Adipocyte (in vitro differentiated cells): ENCODE data around the gene VPS45.

Experiments used
- DNase-seq: peaks from one replicate; pipeline ENCODE4 v3.0.0-alpha.2; 2015; ENCODE audit warnings: low read depth
- H3K27me3 ChIP-seq: replicated peaks from 2 replicates; pipeline ENCODE4 v1.7.0; 2013; ENCODE audit warnings: mild to moderate bottlenecking, low read length, moderate library complexity; ENCODE audit not compliant: control insufficient read depth, insufficient read depth
- H3K36me3 ChIP-seq: 2 replicates; pipeline ENCODE4 v1.7.0; 2013; ENCODE audit warnings: low read length, mild to moderate bottlenecking, moderate library complexity; ENCODE audit not compliant: control insufficient read depth, insufficient read depth, severe bottlenecking
- H3K4me1 ChIP-seq: 2 replicates; pipeline ENCODE4 v1.7.0; 2013; ENCODE audit warnings: mild to moderate bottlenecking, low read length, moderate library complexity; ENCODE audit not compliant: control insufficient read depth, insufficient read depth
- H3K4me3 ChIP-seq: 2 replicates; pipeline ENCODE4 v1.7.0; 2013; ENCODE audit warnings: mild to moderate bottlenecking, low read length, moderate library complexity
- H3K9ac ChIP-seq: 2 replicates; pipeline ENCODE4 v1.7.0; 2013; ENCODE audit warnings: mild to moderate bottlenecking, low read length, moderate library complexity
- H3K9me3 ChIP-seq: 2 replicates; pipeline ENCODE4 v1.7.0; 2013; ENCODE audit warnings: mild to moderate bottlenecking, low read length, moderate library complexity; ENCODE audit not compliant: control insufficient read depth

Gene VPS45

GRCh38 chr1:150073516-150073915, 5.9 kb downstream of the VPS45 start:
- Histone ChIP-seq H3K36me3 (peaks cover 59% of the 10 kb centered on the region), H3K9me3 (no peaks in the 10 kb centered on the region), H3K4me3 (no peak overlapping the region), H3K4me1 (peaks cover 7% of the 10 kb centered on the region), H3K27me3 (no peaks in the 10 kb centered on the region), H3K9ac (no peak overlapping the region)
- no peak for DNase-seq

GRCh38 chr1:150076066-150076465, 8.5 kb downstream of the VPS45 start:
- Histone ChIP-seq H3K9ac (no peak overlapping the region), H3K9me3 (no peaks in the 10 kb centered on the region), H3K4me3 (no peak overlapping the region), H3K27me3 (no peaks in the 10 kb centered on the region), H3K4me1 (no peaks in the 10 kb centered on the region), H3K36me3 (peaks cover 71% of the 10 kb centered on the region)
- no peak for DNase-seq

- peaks cover 78% of the 10 kb centered on the region for H3K36me3 ChIP-seq
Measured at GRCh38 chr1:150076985-150077384, 9.4 kb downstream of the VPS45 start.

GRCh38 chr1:150080784-150081183, 13.2 kb downstream of the VPS45 start:
- Histone ChIP-seq H3K4me3 (no peak overlapping the region), H3K9ac (no peak overlapping the region), H3K4me1 (no peaks in the 10 kb centered on the region), H3K36me3 (peaks cover 85% of the 10 kb centered on the region), H3K27me3 (no peaks in the 10 kb centered on the region), H3K9me3 (no peaks in the 10 kb centered on the region)
- DNase-seq, result no peak

More at GRCh38 chr1:150076985-150077384, 9.4 kb downstream of the VPS45 start:
- H3K4me1 ChIP-seq, result no peaks in the 10 kb centered on the region
- no peaks in the 10 kb centered on the region for H3K27me3 ChIP-seq
- H3K4me3 ChIP-seq, result no peak overlapping the region
- no peaks in the 10 kb centered on the region for H3K9me3 ChIP-seq
- DNase-seq, result no peak
- no peak overlapping the region for H3K9ac ChIP-seq

GRCh38 chr1:150082494-150082893, 14.9 kb downstream of the VPS45 start:
- no peaks in the 10 kb centered on the region for H3K27me3 ChIP-seq
- H3K4me3 ChIP-seq, result no peak overlapping the region
- DNase-seq, result no peak
- H3K36me3 ChIP-seq, result peaks cover 82% of the 10 kb centered on the region
- H3K9ac ChIP-seq, result no peak overlapping the region
- no peaks in the 10 kb centered on the region for H3K4me1 ChIP-seq
- no peaks in the 10 kb centered on the region for H3K9me3 ChIP-seq

- Histone ChIP-seq H3K36me3 (peaks cover 79% of the 10 kb centered on the region), H3K4me3 (no peak overlapping the region), H3K9ac (no peak overlapping the region), H3K9me3 (no peaks in the 10 kb centered on the region), H3K27me3 (no peaks in the 10 kb centered on the region), H3K4me1 (no peaks in the 10 kb centered on the region)
- no peak for DNase-seq
Measured at GRCh38 chr1:150083907-150084306, 16.3 kb downstream of the VPS45 start.

- H3K4me1 ChIP-seq, result no peaks in the 10 kb centered on the region
- DNase-seq, result no peak
- no peak overlapping the region for H3K9ac ChIP-seq
- no peaks in the 10 kb centered on the region for H3K27me3 ChIP-seq
- H3K4me3 ChIP-seq, result no peak overlapping the region
- H3K9me3 ChIP-seq, result no peaks in the 10 kb centered on the region
- H3K36me3 ChIP-seq, result peaks cover 68% of the 10 kb centered on the region
Measured at GRCh38 chr1:150085406-150085805, 17.8 kb downstream of the VPS45 start.

- no peak for DNase-seq
- Histone ChIP-seq H3K9ac (no peak overlapping the region), H3K27me3 (no peaks in the 10 kb centered on the region), H3K9me3 (no peaks in the 10 kb centered on the region), H3K4me1 (no peaks in the 10 kb centered on the region), H3K4me3 (no peak overlapping the region), H3K36me3 (peaks cover 58% of the 10 kb centered on the region)
Measured at GRCh38 chr1:150087415-150087814, 19.8 kb downstream of the VPS45 start.

- no peak overlapping the region for H3K4me3 ChIP-seq
- H3K4me1 ChIP-seq, result no peaks in the 10 kb centered on the region
- no peaks in the 10 kb centered on the region for H3K9me3 ChIP-seq
- DNase-seq, result no peak
- peaks cover 54% of the 10 kb centered on the region for H3K36me3 ChIP-seq
- no peak overlapping the region for H3K9ac ChIP-seq
- H3K27me3 ChIP-seq, result no peaks in the 10 kb centered on the region
Measured at GRCh38 chr1:150089846-150090520, 22.4 kb downstream of the VPS45 start.

GRCh38 chr1:150092180-150092791, 24.7 kb downstream of the VPS45 start:
- Histone ChIP-seq H3K27me3 (no peaks in the 10 kb centered on the region), H3K36me3 (peaks cover 54% of the 10 kb centered on the region), H3K9ac (no peak overlapping the region), H3K9me3 (no peaks in the 10 kb centered on the region), H3K4me3 (no peak overlapping the region), H3K4me1 (no peaks in the 10 kb centered on the region)
- DNase-seq, result no peak

- Histone ChIP-seq H3K4me3 (no peak overlapping the region), H3K4me1 (no peaks in the 10 kb centered on the region), H3K9me3 (no peaks in the 10 kb centered on the region), H3K27me3 (no peaks in the 10 kb centered on the region), H3K9ac (no peak overlapping the region), H3K36me3 (peaks cover 56% of the 10 kb centered on the region)
- no peak for DNase-seq
Measured at GRCh38 chr1:150093805-150094204, 26.2 kb downstream of the VPS45 start.
